ENCODE measurements around the gene DNAJC17. TPM values are rescaled to one million over a fixed set of nuclear protein-coding genes. Genes with fewer than 3 reads are reported as not detected.

The DNAJC17 gene
- total and polyA plus RNA-seq, 2 of the 13 experiments (the other 11 are each of a cell fraction or from before 2014, with no cell fraction given), result 22.2 to 26.5 TPM

DNA sequence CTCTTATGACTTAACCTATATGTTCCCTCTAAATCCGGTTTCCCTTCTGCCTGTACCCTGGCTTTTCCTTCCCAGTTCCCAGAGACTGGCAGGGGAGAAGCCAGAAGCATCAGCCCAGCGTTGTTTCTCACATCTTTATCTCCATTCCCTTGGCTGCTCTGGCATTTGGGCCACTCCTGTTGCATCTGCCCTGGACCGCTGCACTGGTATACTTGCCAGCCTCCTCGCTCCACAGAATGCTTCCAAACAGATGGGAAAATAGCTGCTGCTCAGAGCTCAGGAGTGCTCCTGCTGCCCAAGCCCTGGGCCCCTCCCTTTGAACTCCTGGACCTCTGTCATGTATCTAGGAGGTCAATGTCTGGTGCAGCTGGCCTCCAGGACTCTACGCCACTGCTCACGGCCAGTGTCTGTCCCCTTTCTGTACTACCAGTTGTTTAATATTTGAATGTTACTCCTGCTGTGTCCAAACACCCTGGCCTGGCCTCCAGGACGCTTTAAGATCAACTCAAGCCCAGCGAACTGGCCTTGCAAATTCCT, 43.4 kb upstream of the DNAJC17 start (continued):
- TF ChIP-seq, protein P1, sequence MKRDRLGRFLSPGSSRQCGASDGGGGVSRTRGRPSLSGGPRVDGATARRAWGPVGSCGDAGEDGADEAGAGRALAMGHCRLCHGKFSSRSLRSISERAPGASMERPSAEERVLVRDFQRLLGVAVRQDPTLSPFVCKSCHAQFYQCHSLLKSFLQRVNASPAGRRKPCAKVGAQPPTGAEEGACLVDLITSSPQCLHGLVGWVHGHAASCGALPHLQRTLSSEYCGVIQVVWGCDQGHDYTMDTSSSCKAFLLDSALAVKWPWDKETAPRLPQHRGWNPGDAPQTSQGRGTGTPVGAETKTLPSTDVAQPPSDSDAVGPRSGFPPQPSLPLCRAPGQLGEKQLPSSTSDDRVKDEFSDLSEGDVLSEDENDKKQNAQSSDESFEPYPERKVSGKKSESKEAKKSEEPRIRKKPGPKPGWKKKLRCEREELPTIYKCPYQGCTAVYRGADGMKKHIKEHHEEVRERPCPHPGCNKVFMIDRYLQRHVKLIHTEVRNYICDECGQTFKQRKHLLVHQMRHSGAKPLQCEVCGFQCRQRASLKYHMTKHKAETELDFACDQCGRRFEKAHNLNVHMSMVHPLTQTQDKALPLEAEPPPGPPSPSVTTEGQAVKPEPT (CRISPR knock-in tag; IDR thresholded peaks at IDR 0.05; ENCODE audit: low read depth), result no peak
- TF ChIP-seq RAD21 (CRISPR knock-in tag; IDR thresholded peaks at IDR 0.05), result peak; percentile 32; the same call in 1 of the 2 replicates
- no peak for TF ChIP-seq HOXA5 (CRISPR knock-in tag; IDR thresholded peaks at IDR 0.05)
- 0 out of 2 replicates have a peak, but pooled peaks have one; percentile 34 for TF ChIP-seq ZNF574 (CRISPR knock-in tag; IDR thresholded peaks at IDR 0.05)
- TF ChIP-seq, protein P2, sequence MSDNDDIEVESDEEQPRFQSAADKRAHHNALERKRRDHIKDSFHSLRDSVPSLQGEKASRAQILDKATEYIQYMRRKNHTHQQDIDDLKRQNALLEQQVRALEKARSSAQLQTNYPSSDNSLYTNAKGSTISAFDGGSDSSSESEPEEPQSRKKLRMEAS (IDR thresholded peaks at IDR 0.05), result no peak
- TF ChIP-seq TBX2 (CRISPR knock-in tag; IDR thresholded peaks at IDR 0.05; ENCODE audit: borderline replicate concordance), result peak; percentile 18; the same call in 1 of the 2 replicates
- TF ChIP-seq SKIL (CRISPR knock-in tag; IDR thresholded peaks at IDR 0.05; ENCODE audit: borderline replicate concordance), result peak; percentile 42; the same call in 1 of the 2 replicates

Measured in HepG2 (cell line).